HTR-8/SVneo (cell line): ENCODE measurements around the gene RAB10.
"Not testable (repeated sequence)": the region's sequence is repeated elsewhere in the genome, so short reads cannot be mapped to it uniquely, and the experiment has no call there.

ENCODE experiments used
- DNase-seq: peaks from one replicate; pipeline ENCODE4 v3.0.0; 2011; ENCODE audit warnings: low spot score, mixed read lengths; ENCODE audit not compliant: insufficient read length
- FAIRE-seq: peaks from 2 replicates; lab custom pipeline; 2011; peaks lifted over from hg19 to GRCh38; lab: Jason Lieb, UNC

RAB10 gene

DNA sequence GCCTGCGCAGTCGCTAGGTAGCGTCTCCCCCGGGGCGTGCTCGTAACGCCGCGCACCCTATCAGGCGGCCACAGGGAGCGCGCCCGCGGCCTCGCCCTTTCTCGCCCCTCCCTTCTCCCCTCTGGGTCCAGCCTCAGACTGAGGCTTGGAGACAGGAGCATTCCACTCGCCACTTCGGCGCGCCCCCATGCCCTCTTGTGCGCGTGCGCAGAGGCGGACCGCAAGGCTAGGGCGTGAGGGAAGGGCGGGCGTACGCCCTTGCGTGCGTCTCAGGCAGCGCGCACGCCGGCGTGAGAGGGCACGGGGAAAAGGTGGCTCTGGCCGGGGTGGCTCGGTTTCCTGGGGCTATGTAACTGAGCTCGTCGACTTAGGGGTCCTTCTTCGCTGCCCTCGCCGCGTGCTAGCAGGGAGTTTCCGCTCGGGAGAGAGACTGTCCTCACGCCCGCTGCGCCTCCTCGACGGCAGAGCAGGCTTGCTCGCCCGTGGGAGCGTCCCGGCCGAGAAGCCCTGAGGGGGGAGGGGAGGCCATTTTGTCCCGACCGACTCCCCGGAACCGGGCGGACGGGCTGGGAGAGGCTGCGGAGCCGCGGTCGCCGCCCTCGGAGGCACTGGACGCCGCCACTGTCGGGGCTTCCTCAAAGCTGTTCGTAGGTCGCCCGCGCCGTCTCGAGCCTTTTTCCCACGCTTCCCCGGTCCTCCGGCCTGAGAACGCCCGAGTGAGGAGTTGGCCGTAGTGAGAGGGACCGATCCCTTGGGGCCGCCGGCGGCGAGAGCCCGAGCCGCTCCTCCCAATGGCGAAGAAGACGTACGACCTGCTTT is at the start of gene RAB10:
Gene RAB10, plus strand, starts transcription at position 267 of the 819 bp plus-strand sequence. Its CDS starts 525 bp downstream, at position 792.
- FAIRE-seq, result peak; percentile 98

DNA sequence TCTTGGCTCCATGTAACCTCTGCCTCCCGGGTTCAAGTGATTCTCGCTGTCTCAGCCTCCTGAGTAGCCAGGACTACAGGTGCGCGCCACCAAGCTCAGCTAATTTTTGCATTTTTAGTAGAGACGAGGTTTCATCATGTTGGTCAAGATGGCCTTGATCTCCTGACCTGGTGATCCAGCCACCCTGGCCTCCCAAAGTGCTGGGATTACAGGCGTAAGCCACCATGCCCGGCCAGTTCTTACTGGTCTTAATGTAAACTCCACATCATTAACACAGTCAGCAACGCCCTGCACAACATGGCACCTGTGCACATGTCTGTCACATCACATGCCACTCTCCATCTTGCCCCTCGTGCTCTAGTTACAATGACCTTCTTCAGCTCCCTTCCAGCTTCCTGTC is 45.8 kb upstream of the RAB10 start:
- FAIRE-seq, result no peak

More for the DNA sequence above, at the start of gene RAB10:
- peak; percentile 98 for DNase-seq

DNA sequence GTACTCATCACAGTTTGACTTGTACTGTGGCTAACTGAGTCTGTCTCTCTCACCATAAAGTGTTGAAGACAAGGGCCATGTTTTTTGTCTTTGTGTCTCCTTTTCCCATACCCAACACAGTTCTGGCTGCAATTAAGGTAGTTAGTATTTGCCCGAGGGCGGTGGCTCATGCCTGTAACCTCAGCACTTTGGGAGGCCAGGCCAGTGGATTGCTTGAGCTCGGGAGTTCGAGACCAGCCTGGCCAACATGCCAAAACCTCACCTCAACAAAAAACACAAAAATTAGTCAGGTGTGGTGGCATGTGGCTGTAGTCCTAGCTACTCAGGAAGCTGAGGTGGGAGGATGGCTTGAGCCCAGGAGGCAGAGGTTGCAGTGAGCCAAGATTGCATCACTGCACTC is 44.7 kb upstream of the RAB10 start:
- FAIRE-seq (no peak), DNase-seq (no peak)

More for the DNA sequence above, 45.8 kb upstream of the RAB10 start:
- DNase-seq, result no peak

DNA sequence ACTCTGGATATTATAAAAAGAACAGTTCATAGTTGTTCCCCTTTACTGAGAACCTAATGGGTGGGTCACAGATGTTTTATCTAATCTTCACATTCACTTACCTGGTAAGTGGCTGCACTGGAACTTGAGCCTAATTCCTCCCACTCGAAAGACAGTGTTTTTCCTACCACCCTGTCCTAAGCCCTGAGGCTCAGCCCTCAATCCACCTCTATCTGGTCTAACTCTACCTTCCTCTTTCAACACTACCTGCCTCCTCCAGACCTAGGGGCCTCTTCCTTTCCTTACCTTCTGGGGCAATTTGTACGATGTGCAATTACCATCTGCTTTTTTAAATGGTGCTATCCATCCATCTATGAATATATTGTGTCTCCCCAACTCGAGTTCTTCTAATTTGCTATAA is 41.9 kb upstream of the RAB10 start:
- FAIRE-seq, result no peak
- no peak for DNase-seq

DNA sequence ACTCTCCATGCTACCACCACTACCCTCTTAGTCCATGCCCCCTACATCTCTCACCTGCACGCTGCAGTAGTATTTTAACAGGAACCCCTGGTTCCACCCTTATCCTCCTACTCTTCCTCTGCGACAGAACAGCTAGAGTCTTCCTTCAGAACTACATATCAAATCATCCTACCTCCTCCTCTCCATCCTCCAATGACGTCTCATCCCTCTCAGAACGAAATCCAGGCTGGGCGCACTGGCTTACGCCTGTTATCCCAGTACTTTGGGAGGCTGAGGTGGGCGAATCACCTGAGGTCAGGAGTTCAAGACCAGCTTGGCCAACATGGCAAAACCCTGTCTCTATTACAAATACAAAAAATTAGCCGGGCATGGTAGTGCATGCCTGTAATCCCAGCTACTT is 41.3 kb upstream of the RAB10 start:
- DNase-seq, result no peak
- FAIRE-seq, result no peak

DNA sequence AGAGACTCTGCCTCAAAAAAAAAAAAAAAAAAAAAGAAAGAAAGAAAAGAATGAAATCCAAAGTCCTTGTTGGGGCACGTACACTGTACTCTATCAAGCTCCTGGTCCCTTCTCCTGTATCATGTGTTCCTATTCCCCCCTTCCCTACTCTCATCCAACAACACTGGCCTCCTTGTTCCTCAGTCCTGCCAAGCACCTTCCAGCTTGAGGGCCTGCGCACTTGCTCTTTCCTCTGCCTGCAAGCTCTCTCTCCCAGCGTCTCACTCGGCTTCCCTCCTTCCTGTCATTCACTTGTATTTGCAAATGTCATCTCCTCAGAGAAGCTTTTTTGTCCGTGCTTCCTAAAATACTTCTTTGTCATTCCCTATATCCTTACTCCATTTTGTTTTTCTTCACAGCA is 40.8 kb upstream of the RAB10 start:
- DNase-seq, result no peak
- no peak for FAIRE-seq

DNA sequence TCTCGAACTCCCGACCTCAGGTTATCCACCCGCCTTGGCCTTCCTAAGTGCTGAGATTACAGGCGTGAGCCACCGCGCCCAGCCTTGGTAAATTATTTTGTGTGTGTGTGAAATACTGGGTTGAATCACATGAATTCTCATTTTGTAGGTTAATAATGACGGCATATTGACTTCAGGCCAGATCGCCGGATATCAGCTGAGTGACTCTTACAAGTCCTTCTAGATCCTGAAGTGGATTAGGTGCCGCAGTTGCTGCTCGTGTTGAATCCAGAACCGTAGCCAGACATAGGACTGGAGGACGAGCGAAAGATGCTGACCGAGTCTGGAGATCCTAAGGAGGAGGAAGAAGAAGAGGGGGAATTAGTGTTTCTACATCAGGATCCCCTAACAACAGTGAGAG is 39.4 kb upstream of the RAB10 start:
- no peak for DNase-seq
- no peak for FAIRE-seq

DNA sequence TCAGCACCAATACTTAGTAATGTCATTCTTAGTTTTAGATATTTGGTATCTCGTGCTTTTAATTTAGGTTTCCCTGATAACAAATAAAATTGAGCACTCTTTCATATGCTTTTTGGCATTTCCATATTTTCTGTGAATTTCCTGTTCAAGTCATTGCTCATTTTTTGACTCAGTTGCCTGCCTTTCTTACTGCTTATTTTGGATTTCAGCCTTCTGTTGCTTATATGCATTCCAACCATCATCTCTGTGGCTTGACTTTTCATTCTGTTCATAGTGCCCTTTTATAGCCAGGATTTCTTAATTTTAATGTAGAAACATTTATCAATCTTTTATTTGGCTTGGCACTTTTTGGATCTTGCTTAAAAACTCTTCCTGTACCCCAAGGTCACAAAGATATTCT is 37.0 kb upstream of the RAB10 start:
- no peak for FAIRE-seq
- DNase-seq, result no peak

DNA sequence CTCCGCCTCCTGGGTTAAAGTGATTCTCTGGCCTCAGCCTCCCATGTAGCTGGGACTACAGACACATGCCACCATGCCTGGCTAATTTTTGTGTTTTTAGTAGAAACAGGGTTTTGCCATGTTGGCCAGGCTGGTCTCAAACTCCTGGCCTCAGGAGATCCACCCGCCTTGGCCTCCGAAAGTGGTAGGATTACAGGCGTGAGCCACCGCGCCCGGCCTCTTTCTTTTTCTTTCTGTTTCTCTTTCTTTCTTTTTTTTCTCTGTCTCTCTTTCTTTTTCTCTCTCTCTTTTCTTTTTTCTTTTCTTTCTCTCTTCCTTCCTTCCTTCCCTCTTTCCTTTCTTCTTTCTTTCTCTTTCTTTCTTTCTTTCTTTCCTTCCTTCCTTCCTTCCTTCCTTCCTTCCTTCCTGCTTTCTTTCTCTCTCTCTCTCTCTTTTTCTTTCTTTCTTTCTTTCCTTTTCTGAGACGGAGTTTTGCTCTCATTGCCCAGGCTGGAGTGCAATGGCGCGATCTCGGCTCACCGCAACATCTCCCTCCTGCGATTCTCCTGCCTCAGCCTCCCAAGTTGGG is 35.0 kb upstream of the RAB10 start:
- not testable (repeated sequence) for FAIRE-seq, DNase-seq

DNA sequence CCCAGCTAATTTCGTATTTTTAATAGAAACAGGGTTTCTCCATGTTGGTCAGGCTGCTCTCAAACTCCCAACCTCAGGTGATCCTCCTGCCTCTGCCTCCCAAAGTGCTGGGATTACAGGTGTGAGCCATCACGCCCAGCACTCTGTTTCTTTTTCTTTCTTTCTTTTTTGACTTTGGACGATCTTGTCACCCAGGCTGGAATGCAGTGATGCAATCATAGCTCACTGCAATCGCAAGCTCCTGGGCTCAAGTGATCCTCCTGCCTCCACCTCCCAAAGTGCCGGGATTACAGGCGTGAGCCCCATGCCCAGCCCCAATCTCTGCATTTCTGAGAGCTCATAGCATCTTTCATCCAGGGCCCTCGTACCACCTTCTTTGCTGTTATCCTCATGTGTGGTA is 34.5 kb upstream of the RAB10 start:
- FAIRE-seq, DNase-seq: not testable (repeated sequence)

DNA sequence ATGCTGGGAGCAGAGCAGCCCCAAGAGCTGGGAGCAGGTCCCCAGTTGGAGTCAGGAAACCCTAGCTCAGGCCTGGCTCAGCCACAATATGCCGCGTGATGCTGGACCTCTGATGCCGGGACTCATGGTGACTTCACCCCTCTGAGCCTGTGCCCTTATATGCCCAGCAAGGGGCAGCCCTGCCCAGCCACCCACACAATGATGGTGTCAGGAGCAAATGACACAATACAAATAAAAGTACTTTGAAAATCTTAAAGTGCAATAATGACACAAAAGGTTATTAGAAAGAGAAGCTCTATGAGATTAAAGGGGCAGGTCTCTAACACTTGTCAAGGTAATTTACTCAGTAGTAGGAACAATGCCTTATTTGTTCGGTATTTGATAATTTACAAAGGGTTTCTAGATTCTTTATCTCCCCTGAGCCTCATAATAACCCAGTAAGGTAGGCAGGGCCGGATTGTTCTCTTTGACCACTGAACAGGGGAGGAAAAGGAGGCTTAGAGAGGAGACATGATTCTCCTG is 33.3 kb upstream of the RAB10 start:
- FAIRE-seq, result no peak
- DNase-seq, result no peak

DNA sequence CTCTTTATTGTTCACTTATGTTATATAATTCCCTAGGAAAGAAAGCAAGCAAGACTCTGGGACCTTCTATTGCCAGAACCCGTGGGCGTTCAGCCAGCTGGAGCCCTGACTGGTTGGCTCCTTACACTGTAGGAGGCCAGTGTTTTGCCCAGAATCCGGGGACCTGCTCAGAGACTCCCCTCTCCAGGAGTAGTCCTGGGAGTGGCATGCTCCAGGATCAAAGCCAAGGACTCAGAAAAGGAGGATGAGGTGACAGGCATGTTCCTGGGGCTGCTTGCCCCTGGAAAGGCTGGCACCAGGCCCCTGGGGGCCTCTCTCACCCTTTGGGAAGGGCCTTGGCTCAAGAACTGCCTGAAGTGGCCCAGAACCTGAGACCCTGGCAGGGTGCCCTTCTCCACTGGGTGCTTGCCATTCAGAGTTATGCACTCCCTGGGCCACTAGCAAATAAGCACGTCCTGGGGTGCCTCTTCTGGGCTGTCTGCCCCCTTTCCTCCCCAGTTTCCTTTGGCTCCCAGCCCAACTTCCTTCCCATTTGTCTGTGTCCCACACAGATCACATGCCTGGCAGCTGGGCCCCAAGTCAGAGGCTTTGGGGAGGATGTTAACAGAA is 32.0 kb upstream of the RAB10 start:
- DNase-seq (no peak), FAIRE-seq (no peak)

DNA sequence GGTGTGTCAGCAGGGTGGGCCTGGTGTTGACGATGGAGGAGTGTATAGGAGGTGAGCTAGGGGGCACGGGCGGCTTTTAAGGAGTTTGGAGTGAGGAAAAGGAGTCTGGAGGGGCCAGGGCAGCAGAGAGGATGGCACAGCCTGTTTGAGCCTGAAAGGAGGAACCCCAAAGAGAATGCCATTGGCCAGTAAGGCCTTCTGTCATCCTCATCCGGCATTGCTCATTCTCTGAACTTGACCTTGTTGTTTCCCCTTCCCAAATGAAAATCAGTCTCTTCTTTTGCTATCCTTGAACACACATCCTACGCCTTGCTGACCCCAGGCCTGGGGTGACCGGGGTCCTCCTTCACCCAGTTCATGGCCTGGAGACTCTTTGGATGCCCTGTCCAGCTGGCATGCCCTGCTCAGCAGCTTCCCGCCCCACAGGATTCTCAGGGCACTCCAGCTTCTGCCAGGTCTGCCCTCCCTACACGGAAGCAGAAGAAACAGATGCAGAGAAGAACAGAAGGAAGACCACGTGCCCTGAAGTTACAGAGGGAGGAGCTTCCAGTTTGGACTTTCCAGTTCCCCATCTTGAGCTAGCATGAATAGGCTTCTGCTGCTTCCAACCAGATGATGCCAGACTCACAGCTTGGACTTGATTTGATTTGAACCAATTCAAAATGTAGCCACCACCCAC is 31.1 kb upstream of the RAB10 start:
- FAIRE-seq (no peak), DNase-seq (no peak)

DNA sequence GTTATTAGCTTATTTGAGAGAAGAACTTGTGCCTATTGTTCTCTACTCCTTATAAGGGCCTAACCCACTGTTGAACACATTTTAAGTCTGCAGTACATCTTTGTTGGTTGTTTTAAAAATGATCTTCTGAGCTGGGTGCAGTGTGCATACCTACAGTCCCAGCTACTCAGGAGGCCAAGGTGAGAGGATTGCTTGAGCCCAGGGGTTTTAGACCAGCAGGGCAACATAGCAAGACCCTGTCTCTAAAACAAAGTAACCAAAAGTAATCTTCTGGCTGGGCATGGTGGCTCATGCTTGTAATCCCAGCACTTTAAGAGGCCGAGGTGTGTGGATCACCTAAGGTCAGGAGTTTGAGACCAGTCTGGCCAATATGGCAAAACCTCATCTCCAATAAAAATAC is 25.8 kb upstream of the RAB10 start:
- FAIRE-seq, result no peak
- DNase-seq, result no peak

DNA sequence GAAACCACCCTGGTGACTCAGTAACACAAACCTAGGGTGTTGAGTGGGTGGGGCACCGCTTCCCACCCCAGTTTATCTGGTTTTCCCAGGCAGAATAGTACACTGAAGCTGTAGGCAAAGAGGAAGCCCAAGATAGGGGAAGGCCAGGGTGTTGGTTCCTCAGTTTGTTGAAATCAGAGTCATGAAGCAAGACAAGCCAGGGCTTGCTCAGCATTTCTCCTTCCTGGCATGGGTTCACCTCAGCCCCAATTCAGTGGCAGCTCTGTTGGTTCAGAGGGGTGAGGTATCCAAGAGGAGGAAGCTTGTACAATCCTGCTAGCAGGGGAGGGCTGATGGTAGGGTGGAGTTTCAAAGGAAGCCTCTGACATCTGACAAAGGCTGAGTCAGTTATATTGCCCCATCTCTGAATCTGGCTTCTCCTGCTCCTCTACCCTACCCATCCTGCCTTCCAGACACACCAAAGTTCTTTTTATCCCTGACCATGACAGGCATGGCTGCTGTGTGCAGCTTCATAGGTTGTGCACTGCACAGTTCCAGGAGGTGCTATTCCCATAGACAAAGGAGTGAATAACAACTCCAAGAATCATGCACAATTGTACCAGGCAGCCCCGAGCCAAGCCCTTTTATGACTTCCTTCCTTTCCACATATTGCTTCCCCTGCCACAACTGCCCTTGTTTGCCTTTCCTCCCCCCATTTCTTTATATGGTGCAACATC is 24.9 kb upstream of the RAB10 start:
- peak; percentile 64 for DNase-seq
- FAIRE-seq, result no peak

DNA sequence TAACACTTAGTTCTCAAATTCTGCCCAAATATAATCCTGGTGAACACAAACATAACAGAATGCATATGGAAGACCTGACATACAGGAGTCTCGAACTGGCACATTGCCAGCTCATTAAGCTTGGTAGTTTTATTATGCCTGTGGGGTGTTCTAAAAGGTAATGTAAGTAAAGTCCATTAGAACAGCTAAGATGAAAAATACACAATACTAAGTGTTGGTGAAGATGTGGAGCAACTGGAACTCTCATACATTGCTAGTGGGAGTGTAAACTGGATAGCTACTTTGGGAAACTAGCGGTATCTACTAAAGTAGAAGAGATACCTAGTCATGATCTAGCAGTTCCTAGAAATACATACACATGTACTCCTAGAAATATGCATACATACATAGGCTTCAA is 24.3 kb upstream of the RAB10 start:
- FAIRE-seq (no peak), DNase-seq (no peak)

DNA sequence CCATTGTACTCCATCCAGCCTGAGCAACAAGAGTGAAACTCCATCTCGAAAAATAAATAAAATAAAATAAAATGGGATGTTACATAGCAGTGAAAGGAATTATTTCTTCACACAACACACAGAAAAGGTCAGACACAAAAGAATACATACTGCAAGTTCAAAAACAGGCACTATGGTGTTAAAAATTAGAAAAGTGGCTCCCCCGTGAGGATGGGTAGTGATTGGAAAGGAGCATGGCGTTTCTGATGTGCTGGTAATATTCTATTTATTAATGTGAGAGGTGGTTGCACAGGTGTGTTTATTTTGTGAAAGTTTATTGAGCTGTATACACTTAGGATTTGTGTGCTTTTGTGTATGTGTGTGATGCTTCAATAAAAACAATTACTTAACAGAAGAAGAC is 22.9 kb upstream of the RAB10 start:
- DNase-seq (no peak), FAIRE-seq (no peak)

DNA sequence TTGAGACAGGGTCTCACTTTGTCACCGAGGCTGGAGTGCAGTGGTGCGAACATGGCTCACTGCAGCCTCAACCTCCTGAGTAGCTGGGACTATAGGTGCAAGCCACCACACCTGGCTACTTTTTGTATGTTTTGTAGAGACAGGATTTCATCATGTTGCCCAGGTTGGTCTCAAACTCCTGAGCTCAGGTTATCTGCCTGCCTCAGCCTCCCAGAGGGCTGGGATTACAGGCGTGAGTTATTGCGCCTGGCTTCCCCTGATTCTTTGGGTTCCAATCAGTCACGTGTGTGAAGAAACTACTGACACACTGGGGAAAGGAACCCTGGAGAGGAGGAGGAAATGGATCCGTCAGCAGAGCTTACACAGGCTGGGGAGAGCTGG is 22.3 kb upstream of the RAB10 start:
- FAIRE-seq, result no peak
- no peak for DNase-seq

DNA sequence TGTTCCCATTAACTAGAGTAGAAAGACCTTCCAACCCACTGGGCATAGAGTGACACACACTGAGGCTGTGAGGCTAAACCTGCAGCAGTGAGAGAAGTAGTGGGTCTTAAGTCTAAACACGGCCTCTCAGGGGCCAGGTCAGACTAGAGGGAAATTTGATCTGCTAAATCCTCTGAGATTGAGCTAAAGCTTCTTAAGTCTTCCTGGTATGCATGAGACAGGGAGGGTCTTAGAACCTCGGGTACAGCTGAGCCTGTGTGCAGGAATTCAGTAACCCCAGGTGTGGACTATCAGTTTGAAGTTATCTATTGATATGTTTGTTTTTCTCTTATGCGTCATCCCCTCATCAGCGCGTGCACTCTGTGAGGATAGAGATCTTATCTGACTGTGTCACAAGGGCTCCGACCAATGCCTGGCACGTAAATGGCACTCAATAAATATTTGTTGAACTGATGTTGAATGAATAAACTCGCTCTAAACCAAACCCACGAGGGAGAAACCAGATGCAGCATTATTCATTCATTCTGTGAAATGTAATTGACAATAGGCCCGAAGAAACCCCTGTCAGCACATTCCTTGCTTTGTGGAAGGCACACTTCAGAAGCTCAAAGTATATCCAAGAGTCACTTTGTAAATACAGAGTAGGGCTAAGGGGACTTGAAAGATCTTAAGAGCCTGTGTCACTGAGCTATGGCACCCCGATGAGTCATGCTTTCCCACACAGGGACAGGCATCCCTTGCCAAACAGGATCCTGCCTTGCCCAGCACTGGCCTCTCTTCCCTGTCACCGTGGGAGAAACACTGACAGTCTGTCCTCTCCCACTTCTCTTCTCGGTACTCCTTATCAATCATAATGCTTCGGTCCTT is 21.7 kb upstream of the RAB10 start:
- peak; percentile 9 for FAIRE-seq
- DNase-seq, result peak; percentile 52
